Measurements from ENCODE around the gene SOX5. TPM values are rescaled to one million over a fixed set of nuclear protein-coding genes. Genes with fewer than 3 reads are reported as not detected.
"Not testable (repeated sequence)": the region's sequence is repeated elsewhere in the genome, so short reads cannot be mapped to it uniquely, and the experiment has no call there.

Gene SOX5
- total RNA-seq, 5 donors from 2014 or later (not counting 1 experiment from before 2014, with no cell fraction given), result 0.10 to 1.1 (median 0.39) TPM; not detected in 1

DNA sequence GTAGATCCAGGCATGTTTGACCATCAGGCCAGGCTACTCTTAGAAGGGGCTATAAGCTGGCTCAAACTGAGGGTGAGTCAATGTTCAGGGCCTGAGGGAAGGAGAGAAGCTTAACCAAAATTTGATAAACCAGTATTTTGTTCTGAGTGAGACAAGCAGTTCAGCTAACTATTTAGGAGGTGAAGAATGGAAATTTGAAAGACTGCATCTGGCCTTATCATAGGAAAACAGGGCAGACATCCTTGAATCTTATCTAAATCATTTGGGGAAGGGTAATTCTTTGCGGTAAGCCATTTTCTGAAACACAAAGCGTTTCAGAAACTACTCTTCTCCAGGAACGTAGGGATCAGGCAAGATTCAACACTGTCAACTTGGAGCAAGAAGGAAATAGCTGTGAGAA, 447.2 kb downstream of the SOX5 start:
- no peaks in the 10 kb centered on the region for H3K27me3 ChIP-seq (replicated peaks in 1 of 2; ENCODE audit: control insufficient read depth in 2 of 2, extremely low read depth in 1 of 2, insufficient read depth in 2 of 2, low read length in 1 of 2)
- no peak overlapping the region for H3K27ac ChIP-seq (ENCODE audit: low read length)
- H3K36me3 ChIP-seq (ENCODE audit: control insufficient read depth in 2 of 2, extremely low read depth in 1 of 2, insufficient read depth in 1 of 2, low read length in 1 of 2), result no peaks in the 10 kb centered on the region
- H3K9me3 Mint-ChIP-seq, result peaks cover 4 to 14% (median 9%) of the 10 kb centered on the region in 3 donors
- POLR2A ChIA-PET, result no interaction called here
- ATAC-seq (replicated peaks in 1 of 4) (no peak), DNase-seq (no peak)
- no peaks in the 10 kb centered on the region for H3K4me1 Mint-ChIP-seq
- H3K36me3 Mint-ChIP-seq, result no peaks in the 10 kb centered on the region
- CTCF ChIA-PET, result no interaction called here
- H3K4me3 ChIP-seq (ENCODE audit: control insufficient read depth in 1 of 2, extremely low read depth in 1 of 2, low read length in 1 of 2), result no peak overlapping the region
- no peak overlapping the region for H3K4me3 Mint-ChIP-seq
- no peaks in the 10 kb centered on the region for H3K27me3 Mint-ChIP-seq
- H3K9me3 ChIP-seq, result no peaks in the 10 kb centered on the region
- no CpG with 5 or more reads among the region's 3 CpGs for WGBS (ENCODE audit: insufficient coverage)
- H3K27ac Mint-ChIP-seq, result no peak overlapping the region
- H3K4me1 ChIP-seq (ENCODE audit: control insufficient read depth in 1 of 2, extremely low read depth in 1 of 2, insufficient read depth in 2 of 2, low read length in 2 of 2), result no peaks in the 10 kb centered on the region

DNA sequence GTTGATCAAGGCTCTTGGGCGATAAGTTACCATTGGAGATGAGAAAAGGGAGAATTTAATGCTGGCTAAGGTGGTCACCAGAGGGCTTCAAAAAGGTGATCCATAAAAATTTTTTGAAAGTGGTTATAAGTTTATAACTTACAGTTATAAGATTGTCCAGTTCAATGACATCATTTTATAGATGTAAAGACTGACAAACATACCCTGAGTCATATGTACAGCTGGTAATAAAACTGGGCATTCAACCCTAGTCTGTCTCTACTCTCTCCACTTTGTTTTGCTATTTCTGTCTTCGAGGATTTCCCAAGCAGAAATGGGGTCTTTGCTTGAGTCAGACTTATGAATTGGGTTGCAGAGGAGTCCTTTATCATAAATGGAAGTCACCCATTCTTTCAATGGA, 454.0 kb downstream of the SOX5 start:
- no peaks in the 10 kb centered on the region for H3K4me1 ChIP-seq (ENCODE audit: control insufficient read depth in 1 of 2, extremely low read depth in 1 of 2, insufficient read depth in 2 of 2, low read length in 2 of 2)
- no peaks in the 10 kb centered on the region for H3K36me3 ChIP-seq (ENCODE audit: control insufficient read depth in 2 of 2, extremely low read depth in 1 of 2, insufficient read depth in 1 of 2, low read length in 1 of 2)
- ChIA-PET POLR2A (no interaction called here), CTCF (no interaction called here)
- Mint-ChIP-seq H3K4me3 (no peak overlapping the region), H3K36me3 (no peaks in the 10 kb centered on the region), H3K27ac (no peak overlapping the region), H3K27me3 (no peaks in the 10 kb centered on the region), H3K4me1 (no peaks in the 10 kb centered on the region), H3K9me3 (peaks cover 7 to 13% (median 12%) of the 10 kb centered on the region in 3 donors)
- no peaks in the 10 kb centered on the region for H3K27me3 ChIP-seq (replicated peaks in 1 of 2; ENCODE audit: control insufficient read depth in 2 of 2, extremely low read depth in 1 of 2, insufficient read depth in 2 of 2, low read length in 1 of 2)
- WGBS (ENCODE audit: insufficient coverage), result no CpG with 5 or more reads among the region's 2 CpGs
- no peak overlapping the region for H3K27ac ChIP-seq (ENCODE audit: low read length)
- no peaks in the 10 kb centered on the region for H3K9me3 ChIP-seq
- DNase-seq (no peak), ATAC-seq (replicated peaks in 1 of 4) (no peak)
- H3K4me3 ChIP-seq (ENCODE audit: control insufficient read depth in 1 of 2, extremely low read depth in 1 of 2, low read length in 1 of 2), result no peak overlapping the region

DNA sequence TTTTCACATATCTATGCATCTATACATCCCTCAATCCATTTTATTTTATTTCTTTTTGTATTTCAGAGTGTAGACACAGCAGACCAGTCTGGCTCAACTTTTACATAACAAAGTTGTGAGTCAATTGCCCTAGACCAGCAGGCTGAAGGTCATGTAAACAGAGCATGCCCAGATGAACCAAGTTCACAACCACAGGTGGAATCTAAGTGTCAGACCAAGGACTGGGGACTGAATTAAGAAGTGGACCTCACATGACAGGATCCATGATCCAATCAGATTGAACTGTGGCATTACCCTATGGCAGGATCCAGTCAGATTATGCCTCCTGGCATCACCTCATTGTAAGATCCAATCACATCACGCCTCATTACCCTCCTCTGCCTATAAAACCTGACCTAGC, 455.8 kb downstream of the SOX5 start:
- CTCF ChIA-PET, result no interaction called here
- whole genome bisulfite sequencing (ENCODE audit: insufficient coverage), result no CpG with 5 or more reads among the region's 1 CpG
- ATAC-seq (replicated peaks in 1 of 4), result no peak

DNA sequence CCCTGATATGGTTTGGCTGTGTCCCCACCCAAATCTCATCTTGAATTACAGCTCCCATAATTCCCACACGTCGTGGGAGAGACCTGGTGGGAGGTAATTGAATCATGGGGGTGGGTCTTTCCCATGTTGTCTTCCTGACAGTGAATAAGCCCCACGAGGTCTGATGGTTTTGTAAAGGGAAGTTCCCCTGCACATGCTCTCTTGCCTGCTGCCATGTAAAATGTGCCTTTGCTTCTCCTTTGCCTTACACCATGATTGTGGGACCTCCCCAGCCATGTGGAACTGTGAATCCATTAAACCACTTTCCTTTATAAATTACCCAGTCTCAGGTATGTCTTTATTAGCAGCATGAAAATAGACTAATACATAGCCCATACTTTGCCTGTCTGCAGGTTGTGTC, 458.4 kb downstream of the SOX5 start:
- ATAC-seq (replicated peaks in 1 of 4); H3K27me3 ChIP-seq (replicated peaks in 1 of 2; ENCODE audit: control insufficient read depth in 2 of 2, extremely low read depth in 1 of 2, insufficient read depth in 2 of 2, low read length in 1 of 2); DNase-seq; H3K27ac ChIP-seq (ENCODE audit: low read length); H3K4me1 ChIP-seq (ENCODE audit: control insufficient read depth in 1 of 2, extremely low read depth in 1 of 2, insufficient read depth in 2 of 2, low read length in 2 of 2); H3K4me3 Mint-ChIP-seq; POLR2A ChIA-PET; H3K4me1 Mint-ChIP-seq; CTCF ChIA-PET; H3K36me3 Mint-ChIP-seq; H3K27me3 Mint-ChIP-seq; H3K9me3 ChIP-seq; H3K27ac Mint-ChIP-seq; H3K4me3 ChIP-seq (ENCODE audit: control insufficient read depth in 1 of 2, extremely low read depth in 1 of 2, low read length in 1 of 2); H3K36me3 ChIP-seq (ENCODE audit: control insufficient read depth in 2 of 2, extremely low read depth in 1 of 2, insufficient read depth in 1 of 2, low read length in 1 of 2): not testable (repeated sequence)
- no CpG with 5 or more reads among the region's 3 CpGs for WGBS (ENCODE audit: insufficient coverage)
- peaks cover 10 to 21% (median 11%) of the 10 kb centered on the region in 3 donors for H3K9me3 Mint-ChIP-seq

More for the DNA sequence above, 455.8 kb downstream of the SOX5 start:
- Histone ChIP-seq H3K4me3 (ENCODE audit: control insufficient read depth in 1 of 2, extremely low read depth in 1 of 2, low read length in 1 of 2) (no peak overlapping the region), H3K36me3 (ENCODE audit: control insufficient read depth in 2 of 2, extremely low read depth in 1 of 2, insufficient read depth in 1 of 2, low read length in 1 of 2) (no peaks in the 10 kb centered on the region), H3K27ac (ENCODE audit: low read length) (no peak overlapping the region), H3K9me3 (no peaks in the 10 kb centered on the region), H3K27me3 (replicated peaks in 1 of 2; ENCODE audit: control insufficient read depth in 2 of 2, extremely low read depth in 1 of 2, insufficient read depth in 2 of 2, low read length in 1 of 2) (no peaks in the 10 kb centered on the region), H3K4me1 (ENCODE audit: control insufficient read depth in 1 of 2, extremely low read depth in 1 of 2, insufficient read depth in 2 of 2, low read length in 2 of 2) (no peaks in the 10 kb centered on the region)
- no peak for DNase-seq
- Mint-ChIP-seq H3K36me3 (no peaks in the 10 kb centered on the region), H3K4me3 (no peak overlapping the region), H3K4me1 (no peaks in the 10 kb centered on the region), H3K27me3 (no peaks in the 10 kb centered on the region), H3K9me3 (peaks cover 8 to 11% (median 8%) of the 10 kb centered on the region in 3 donors), H3K27ac (no peak overlapping the region)
- POLR2A ChIA-PET, result no interaction called here

DNA sequence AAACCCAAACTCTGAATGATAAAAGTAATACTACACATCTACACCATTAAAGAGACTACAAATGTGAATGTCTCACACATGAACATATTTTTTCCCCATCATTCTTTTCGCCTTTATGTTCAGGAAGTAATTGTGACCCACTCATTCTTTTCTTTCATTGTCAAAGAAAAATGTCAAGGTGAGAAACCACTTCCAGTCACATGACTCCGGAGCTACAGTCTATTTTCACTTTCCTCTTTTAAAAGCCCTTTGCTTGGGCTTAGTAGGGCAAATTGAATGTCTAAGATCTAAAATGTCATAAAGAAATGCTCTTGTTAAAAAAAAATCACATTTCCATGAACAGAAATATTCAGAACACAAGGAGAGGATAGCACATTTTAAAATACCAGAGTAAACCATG, 461.3 kb downstream of the SOX5 start:
- no peaks in the 10 kb centered on the region for H3K36me3 Mint-ChIP-seq
- no peak overlapping the region for H3K27ac ChIP-seq (ENCODE audit: low read length)
- no peaks in the 10 kb centered on the region for H3K9me3 ChIP-seq
- H3K27me3 Mint-ChIP-seq, result no peaks in the 10 kb centered on the region
- peaks cover 9 to 25% (median 10%) of the 10 kb centered on the region in 3 donors for H3K9me3 Mint-ChIP-seq
- H3K4me3 Mint-ChIP-seq, result no peak overlapping the region
- CTCF ChIA-PET, result no interaction called here
- no CpG with 5 or more reads among the region's 2 CpGs for WGBS (ENCODE audit: insufficient coverage)
- no peaks in the 10 kb centered on the region for H3K4me1 Mint-ChIP-seq
- no peak overlapping the region for H3K27ac Mint-ChIP-seq
- no peak for ATAC-seq (replicated peaks in 1 of 4)
- no peaks in the 10 kb centered on the region for H3K4me1 ChIP-seq (ENCODE audit: control insufficient read depth in 1 of 2, extremely low read depth in 1 of 2, insufficient read depth in 2 of 2, low read length in 2 of 2)
- POLR2A ChIA-PET, result interaction anchor here in 1 of 2 donors (0.6 kb wide), 1 partner anchor 160 kb away, joined by 3 read pairs; no protein-coding TSS in a partner anchor
- H3K4me3 ChIP-seq (ENCODE audit: control insufficient read depth in 1 of 2, extremely low read depth in 1 of 2, low read length in 1 of 2), result no peak overlapping the region
- no peaks in the 10 kb centered on the region for H3K27me3 ChIP-seq (replicated peaks in 1 of 2; ENCODE audit: control insufficient read depth in 2 of 2, extremely low read depth in 1 of 2, insufficient read depth in 2 of 2, low read length in 1 of 2)
- DNase-seq, result no peak
- H3K36me3 ChIP-seq (ENCODE audit: control insufficient read depth in 2 of 2, extremely low read depth in 1 of 2, insufficient read depth in 1 of 2, low read length in 1 of 2), result no peaks in the 10 kb centered on the region

DNA sequence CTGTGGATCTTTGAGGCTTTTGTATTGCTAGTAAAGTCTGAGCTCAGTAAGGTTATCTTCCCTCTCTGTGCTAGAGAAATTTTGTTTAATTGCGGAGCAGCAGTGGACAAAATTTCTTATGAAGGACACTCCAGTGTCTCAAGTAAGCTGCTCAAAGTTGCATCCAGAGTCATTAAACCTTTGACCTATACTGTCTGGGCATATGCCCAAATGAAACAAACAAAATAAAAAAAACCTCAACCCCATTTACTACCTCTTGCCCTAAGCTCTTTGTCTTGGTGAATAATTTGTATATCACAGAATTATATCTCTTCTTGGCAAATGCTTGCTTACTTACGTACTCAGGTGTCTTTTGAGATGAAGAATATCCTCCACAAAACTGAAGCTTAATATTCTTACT, 465.2 kb downstream of the SOX5 start:
- H3K27me3 ChIP-seq (replicated peaks in 1 of 2; ENCODE audit: control insufficient read depth in 2 of 2, extremely low read depth in 1 of 2, insufficient read depth in 2 of 2, low read length in 1 of 2), result no peaks in the 10 kb centered on the region
- Mint-ChIP-seq H3K9me3 (peaks cover 21 to 28% (median 22%) of the 10 kb centered on the region in 3 donors), H3K4me1 (no peaks in the 10 kb centered on the region), H3K27ac (no peak overlapping the region), H3K36me3 (no peaks in the 10 kb centered on the region), H3K27me3 (no peaks in the 10 kb centered on the region), H3K4me3 (no peak overlapping the region)
- DNase-seq (no peak), ATAC-seq (replicated peaks in 1 of 4) (no peak)
- H3K27ac ChIP-seq (ENCODE audit: low read length), result no peak overlapping the region
- H3K36me3 ChIP-seq (ENCODE audit: control insufficient read depth in 2 of 2, extremely low read depth in 1 of 2, insufficient read depth in 1 of 2, low read length in 1 of 2), result no peaks in the 10 kb centered on the region
- no peaks in the 10 kb centered on the region for H3K4me1 ChIP-seq (ENCODE audit: control insufficient read depth in 1 of 2, extremely low read depth in 1 of 2, insufficient read depth in 2 of 2, low read length in 2 of 2)
- CTCF ChIA-PET, result interaction anchor here in 1 of 2 donors (0.7 kb wide), 1 partner anchor 279 kb away, joined by 3 read pairs; no protein-coding TSS in a partner anchor
- H3K4me3 ChIP-seq (ENCODE audit: control insufficient read depth in 1 of 2, extremely low read depth in 1 of 2, low read length in 1 of 2), result no peak overlapping the region
- no CpG with 5 or more reads among the region's 2 CpGs for WGBS (ENCODE audit: insufficient coverage)
- POLR2A ChIA-PET, result no interaction called here
- no peaks in the 10 kb centered on the region for H3K9me3 ChIP-seq

DNA sequence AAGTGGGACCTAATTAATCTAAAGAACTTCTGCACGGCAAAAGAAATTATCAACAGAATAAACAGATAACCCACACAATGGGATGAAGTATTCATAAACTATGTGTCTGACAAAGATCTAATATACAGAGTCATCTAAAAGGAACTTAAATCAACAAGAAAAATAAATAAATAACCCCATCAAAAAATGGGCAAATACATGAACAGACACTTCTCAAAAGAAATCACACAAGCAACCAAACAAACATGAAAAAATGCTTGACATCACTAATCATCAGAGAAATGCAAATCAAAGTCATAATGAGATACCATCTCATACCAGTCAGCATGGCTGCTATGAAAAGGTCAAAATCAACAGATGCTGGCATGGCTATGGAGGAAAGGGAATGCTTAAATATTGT, 466.9 kb downstream of the SOX5 start:
- Histone ChIP-seq H3K4me3 (ENCODE audit: control insufficient read depth in 1 of 2, extremely low read depth in 1 of 2, low read length in 1 of 2) (no peak overlapping the region), H3K4me1 (ENCODE audit: control insufficient read depth in 1 of 2, extremely low read depth in 1 of 2, insufficient read depth in 2 of 2, low read length in 2 of 2) (no peaks in the 10 kb centered on the region), H3K27ac (ENCODE audit: low read length) (no peak overlapping the region), H3K9me3 (no peaks in the 10 kb centered on the region), H3K36me3 (ENCODE audit: control insufficient read depth in 2 of 2, extremely low read depth in 1 of 2, insufficient read depth in 1 of 2, low read length in 1 of 2) (no peaks in the 10 kb centered on the region), H3K27me3 (replicated peaks in 1 of 2; ENCODE audit: control insufficient read depth in 2 of 2, extremely low read depth in 1 of 2, insufficient read depth in 2 of 2, low read length in 1 of 2) (no peaks in the 10 kb centered on the region)
- POLR2A ChIA-PET, result no interaction called here
- Mint-ChIP-seq H3K9me3 (peaks cover 27 to 39% (median 27%) of the 10 kb centered on the region in 3 donors), H3K4me3 (no peak overlapping the region), H3K27ac (no peak overlapping the region), H3K27me3 (no peaks in the 10 kb centered on the region), H3K36me3 (no peaks in the 10 kb centered on the region), H3K4me1 (no peaks in the 10 kb centered on the region)
- ATAC-seq (replicated peaks in 1 of 4) (no peak), DNase-seq (no peak)
- CTCF ChIA-PET, result no interaction called here
- WGBS (ENCODE audit: insufficient coverage), result no CpG with 5 or more reads among the region's 1 CpG
